ENCODE results near the gene TMOD2. TPM values are rescaled to one million over a fixed set of nuclear protein-coding genes. Genes with fewer than 3 reads are reported as not detected.

Gene TMOD2
- total RNA-seq, 1 experiment from 2014 or later = 3.6 TPM

DNA sequence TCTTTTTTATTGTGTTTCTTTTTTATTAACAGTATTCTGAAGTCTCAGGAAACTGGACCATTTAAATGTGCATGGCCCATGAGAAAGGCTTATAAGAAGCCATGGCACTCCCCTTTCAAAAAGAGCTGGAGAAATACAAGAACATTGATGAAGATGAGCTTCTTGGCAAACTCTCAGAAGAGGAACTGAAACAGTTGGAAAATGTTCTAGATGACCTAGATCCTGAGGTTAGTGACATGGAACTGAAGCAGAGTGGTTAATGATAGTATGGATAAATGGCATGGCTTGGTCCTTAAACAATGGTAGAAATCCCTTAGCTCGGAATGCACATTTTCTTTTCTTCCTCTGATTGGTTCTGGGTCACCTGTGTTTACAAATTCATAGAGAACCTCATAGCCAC is 14.9 kb downstream of the TMOD2 start:
- ChIA-PET CTCF (interaction anchor here (5.0 kb wide), 1 partner anchor 10 kb away, joined by 48 read pairs; no protein-coding TSS in a partner anchor), POLR2A (no interaction called here)
- TF ChIP-seq ZNF281 (CRISPR knock-in tag; IDR thresholded peaks at IDR 0.05) (no peak), ZNF232 (CRISPR knock-in tag; IDR thresholded peaks at IDR 0.05) (no peak), ZNF423 (CRISPR knock-in tag; IDR thresholded peaks at IDR 0.05) (no peak), KAT7 (CRISPR knock-in tag; IDR thresholded peaks at IDR 0.05; ENCODE audit: borderline replicate concordance) (no peak), ERG (CRISPR knock-in tag; IDR thresholded peaks at IDR 0.05) (no peak), STAT6 (CRISPR knock-in tag; conservative IDR thresholded peaks at IDR 0.05; ENCODE audit: low read depth) (no peak), MYBL2 (CRISPR knock-in tag; IDR thresholded peaks at IDR 0.05) (no peak), E2F1 (CRISPR knock-in tag; IDR thresholded peaks at IDR 0.05) (no peak), NR2C2 (CRISPR knock-in tag; IDR thresholded peaks at IDR 0.05) (no peak), ZBTB21 (CRISPR knock-in tag; IDR thresholded peaks at IDR 0.05; ENCODE audit: borderline replicate concordance) (no peak), ETV6 (CRISPR knock-in tag; IDR thresholded peaks at IDR 0.05) (no peak), TEAD1 (CRISPR knock-in tag; IDR thresholded peaks at IDR 0.05) (no peak), SP1 (CRISPR knock-in tag; conservative IDR thresholded peaks at IDR 0.05) (no peak)
- H3K4me1 Mint-ChIP-seq = 0 out of 2 replicates have a peak, but pooled peaks cover 4% of the 10 kb centered on the region
- H3K27ac Mint-ChIP-seq = no peak overlapping the region
- DNase-seq (ENCODE audit: low spot score) = no peak
- no peak overlapping the region for H3K4me3 Mint-ChIP-seq
- H3K36me3 Mint-ChIP-seq = no peaks in the 10 kb centered on the region
- no peak for ATAC-seq
- H3K9me3 Mint-ChIP-seq = no peaks in the 10 kb centered on the region
- no peaks in the 10 kb centered on the region for H3K27me3 Mint-ChIP-seq (ENCODE audit: low read depth)

DNA sequence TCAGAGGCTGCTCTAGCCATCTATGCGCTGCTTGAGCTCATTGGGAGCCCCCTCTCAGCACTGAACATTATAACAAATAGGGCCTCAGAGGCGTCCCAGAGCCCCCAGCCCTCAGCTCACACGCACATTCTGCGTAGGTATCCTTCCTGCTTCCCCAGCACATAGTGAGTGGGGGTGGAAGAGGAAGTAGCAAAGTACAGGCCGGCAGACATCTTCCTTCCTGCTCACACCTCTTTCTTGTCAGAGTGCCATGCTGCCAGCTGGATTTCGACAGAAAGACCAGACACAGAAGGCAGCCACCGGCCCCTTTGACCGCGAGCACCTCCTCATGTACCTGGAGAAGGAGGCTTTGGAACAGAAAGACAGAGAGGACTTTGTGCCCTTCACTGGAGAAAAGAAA is 16.6 kb downstream of the TMOD2 start:
- ATAC-seq = peak; percentile 16
- CTCF ChIA-PET = interaction anchor here (1.1 to 5.0 kb wide), 2 partner anchors 8 to 87 kb away, joined by 5 to 48 read pairs; partner anchors contain the start of gene SCG3
- 0 out of 2 replicates have a peak, but pooled peaks cover 4% of the 10 kb centered on the region for H3K4me1 Mint-ChIP-seq

More for the DNA sequence above, 16.6 kb downstream of the TMOD2 start:
- Mint-ChIP-seq H3K27me3 (ENCODE audit: low read depth) (no peaks in the 10 kb centered on the region), H3K4me3 (no peak overlapping the region), H3K9me3 (no peaks in the 10 kb centered on the region), H3K36me3 (no peaks in the 10 kb centered on the region), H3K27ac (no peak overlapping the region)
- no peak for DNase-seq (ENCODE audit: low spot score)
- TF ChIP-seq ZNF121 (CRISPR knock-in tag; IDR thresholded peaks at IDR 0.05) (no peak), ZNF425 (CRISPR knock-in tag; conservative IDR thresholded peaks at IDR 0.05) (no peak), OVOL2 (CRISPR knock-in tag; IDR thresholded peaks at IDR 0.05; ENCODE audit: borderline replicate concordance) (no peak), ZNF232 (CRISPR knock-in tag; IDR thresholded peaks at IDR 0.05) (no peak), ZNF317 (CRISPR knock-in tag; IDR thresholded peaks at IDR 0.05; ENCODE audit: borderline replicate concordance, low read depth) (no peak)
- POLR2A ChIA-PET = no interaction called here
